GM18909 (cell line): ENCODE data around the gene ARL2BP.
A peak's percentile ranks its signal among the peaks of the same experiment; 100 is the strongest.
"Not testable (repeated sequence)": the region's sequence is repeated elsewhere in the genome, so short reads cannot be mapped to it uniquely, and the experiment has no call there.

ENCODE experiments used
- ATAC-seq: cut with Tn5 transposase; IDR thresholded peaks from one replicate; pipeline ENCODE4 v1.9.1; 2021; ENCODE audit warnings: mild to moderate bottlenecking; ENCODE audit not compliant: unreplicated experiment, poor library complexity

Gene ARL2BP

GRCh38 chr16:57244767-57245471 is at the start of gene ARL2BP:
Gene ARL2BP (plus strand): TSS chr16:57245259. CDS start chr16:57245368, 109 bp downstream.
- ATAC-seq = peak; percentile 96

- ATAC-seq = no peak
Measured at GRCh38 chr16:57196286-57196685, 48.8 kb upstream of the ARL2BP start.

- ATAC-seq = no peak
Measured at GRCh38 chr16:57196753-57197152, 48.3 kb upstream of the ARL2BP start.

- ATAC-seq = not testable (repeated sequence)
Measured at GRCh38 chr16:57200321-57200720, 44.7 kb upstream of the ARL2BP start.

GRCh38 chr16:57200926-57201325 is 44.1 kb upstream of the ARL2BP start:
- not testable (repeated sequence) for ATAC-seq

GRCh38 chr16:57202095-57202886 is 42.8 kb upstream of the ARL2BP start:
- no peak for ATAC-seq

- ATAC-seq = no peak
Measured at GRCh38 chr16:57203451-57203850, 41.6 kb upstream of the ARL2BP start.

- no peak for ATAC-seq
Measured at GRCh38 chr16:57204675-57205074, 40.4 kb upstream of the ARL2BP start.

GRCh38 chr16:57208926-57209325 is 36.1 kb upstream of the ARL2BP start:
- ATAC-seq = no peak

- ATAC-seq = no peak
Measured at GRCh38 chr16:57209780-57210179, 35.3 kb upstream of the ARL2BP start.

- no peak for ATAC-seq
Measured at GRCh38 chr16:57213462-57213861, 31.6 kb upstream of the ARL2BP start.

GRCh38 chr16:57216968-57217367 is 28.1 kb upstream of the ARL2BP start:
- ATAC-seq = no peak

- ATAC-seq = no peak
Measured at GRCh38 chr16:57223057-57223456, 22.0 kb upstream of the ARL2BP start.

- no peak for ATAC-seq
Measured at GRCh38 chr16:57224651-57225335, 20.3 kb upstream of the ARL2BP start.

- ATAC-seq = no peak
Measured at GRCh38 chr16:57225978-57226377, 19.1 kb upstream of the ARL2BP start.

- no peak for ATAC-seq
Measured at GRCh38 chr16:57226701-57227621, 18.1 kb upstream of the ARL2BP start.

- ATAC-seq = no peak
Measured at GRCh38 chr16:57229079-57229478, 16.0 kb upstream of the ARL2BP start.

GRCh38 chr16:57231821-57232350 is 13.2 kb upstream of the ARL2BP start:
- ATAC-seq = no peak

GRCh38 chr16:57233944-57234706 is 10.9 kb upstream of the ARL2BP start:
- no peak for ATAC-seq
